Adrenal gland (tissue), 12 donors: Measurements from ENCODE around the gene HTR2B. TPM values are rescaled to one million over a fixed set of nuclear protein-coding genes. Genes with fewer than 3 reads are reported as not detected.
"Not testable (repeated sequence)": the region's sequence is repeated elsewhere in the genome, so short reads cannot be mapped to it uniquely, and the experiment has no call there.

Experiments
- DNase-seq, 7 donors: peaks; one replicate each; pipeline ENCODE4 v3.0.0-alpha.2; 2019 to 2020
- H3K27ac ChIP-seq, 5 donors: fragments of 200-600 bp; sonication (generic) in 4 of 5; 1 replicate in 3 of 5; 2 replicates in 2 of 5; pipeline versions ENCODE4 v1.5.1 to v1.8.0; 2016 to 2020; ENCODE audit warnings: mild to moderate bottlenecking in 1 of 5
- H3K27me3 ChIP-seq: fragments of 200-600 bp; 2 replicates; pipeline ENCODE4 v1.8.0; 2021
- H3K36me3 ChIP-seq, 2 donors: fragments of 200-600 bp; replicated peaks in 1 of 2; 1 replicate in 1 of 2; 2 replicates in 1 of 2; pipeline versions ENCODE4 v1.5.1 to v1.8.0; 2018 to 2022
- H3K4me1 ChIP-seq, 2 donors: fragments of 200-600 bp; replicated peaks in 1 of 2; 1 replicate in 1 of 2; 2 replicates in 1 of 2; pipeline versions ENCODE4 v1.5.1 to v1.8.0; 2018 to 2021
- H3K4me3 ChIP-seq, 4 donors: fragments of 200-600 bp; sonication (generic) in 3 of 4; one replicate each; pipeline ENCODE4 v1.5.1; 2016 to 2018
- H3K9me3 ChIP-seq, 3 donors: fragments of 200-600 bp; sonication (generic) in 1 of 3; replicated peaks in 1 of 3; 1 replicate in 2 of 3; 2 replicates in 1 of 3; pipeline versions ENCODE4 v1.5.1 to v1.8.0; 2016 to 2021
- POLR2A ChIP-seq, 2 donors: fragments of 450-650 bp; IDR thresholded peaks; one replicate each; pipeline ENCODE4 v1.6.1; 2017; ENCODE audit warnings: antibody characterized with exemption in 2 of 2, mild to moderate bottlenecking in 2 of 2, moderate library complexity in 1 of 2
- WGBS, 4 donors: extraction: QIAGEN DNeasy Blood & Tissue Kit in 2 of 4; methylation state at CpG; one replicate each; pipeline versions ENCODE4 v1.1.5 to v1.1.7; 2013 to 2017; 5-methylcytosine and 5-hydroxymethylcytosine counted together
- intact Hi-C, 2 donors: fragments of 100-400 bp; cut with DNase I; formaldehyde crosslinking; loops; one replicate each; pipeline versions ENCODE4 v1.14.1 to v1.15.0; 2022 to 2023
- polyA plus RNA-seq, 3 donors: library from polyadenylated mRNA; stranded (reverse); fragments of 200-250 nt in 2 of 3; fragments of 350-450 nt in 1 of 3; fragmentation: Illumina TruSeq in 1 of 3; extraction: RNeasy Lipid Tissue Mini Kit (QIAGEN cat#74804) in 1 of 3; gene quantifications; one replicate each; pipeline ENCODE4 v1.2.3, GENCODE V29; 2013 to 2014
- total RNA-seq, 9 donors: library from RNA; depleted of rRNA in 4 of 9; stranded (reverse); fragments of >200 nt in 4 of 9; fragments of 120-200 nt in 1 of 9; fragmentation: NEBNext Ultra II Directional in 1 of 9; extraction: Animal tissue kit (Norgen Biotek cat#: 25700) in 1 of 9; gene quantifications; one replicate each; pipeline versions ENCODE4 v1.1.0 to v1.2.4, GENCODE V29; 2013 to 2023
- TF ChIP-seq, protein P1 (sequence below), 6 experiments: fragments of 450-650 bp in 4 of 6; fragments of 200-600 bp in 2 of 6; sonication (generic) in 1 of 6; IDR thresholded peaks; 1 replicate in 5 of 6; 2 replicates in 1 of 6; pipeline versions ENCODE4 v1.5.1 to v1.8.0; 2016 to 2021; ENCODE audit warnings: antibody characterized with exemption in 6 of 6, mild to moderate bottlenecking in 2 of 6, moderate library complexity in 1 of 6
- donor health status: healthy with polysubstance abuse.
- donor health status: Bipolar disorder and iron deficiency.
- donor health status: DM: yes; HTN: yes; CAD: no.
- donor health status: DM: no; HTN: no; CAD: no.
- donor health status: DM: no; HTN: no; CAD: no.
- donor health status: DM: yes; HTN: yes; CAD: no.

The HTR2B gene
- total and polyA plus RNA-seq, 12 donors: 1.2 to 90.0 (median 32.9) TPM

DNA sequence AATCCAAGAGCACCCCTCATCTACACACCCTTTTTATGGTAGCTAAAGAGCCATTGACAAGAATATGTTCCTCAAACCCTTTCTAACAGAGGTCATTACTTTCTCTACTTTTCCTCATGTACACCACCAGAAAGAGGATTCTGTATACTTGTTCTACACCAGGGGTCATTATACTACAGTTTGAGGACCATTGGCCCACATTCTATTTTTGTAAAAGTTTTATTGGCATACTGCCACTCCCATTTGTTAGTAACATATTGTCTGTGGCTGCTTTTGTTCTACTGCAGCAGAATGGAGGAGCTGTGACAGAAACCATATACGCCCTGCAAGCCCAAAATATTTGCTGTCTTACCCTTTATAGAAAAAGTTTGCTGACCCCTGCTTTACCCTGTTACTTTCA lies 14.3 kb downstream of the HTR2B start:
- 50 to 67% (median 58%) methylated on average over 1 of the region's 1 CpG for WGBS, 4 donors
- DNase-seq: no peak
- Histone ChIP-seq H3K36me3 (peaks cover 0 to 10% of the 10 kb centered on the region in 2 donors), H3K27me3 (no peaks in the 10 kb centered on the region), H3K4me3 (no peak overlapping the region), H3K4me1 (peaks cover 5 to 39% of the 10 kb centered on the region in 2 donors), H3K27ac (peak overlapping the region in 2 of 5 donors; percentile 8 to 28), H3K9me3 (no peaks in the 10 kb centered on the region)
- intact Hi-C loops: no loop called here
- TF ChIP-seq, protein P1, sequence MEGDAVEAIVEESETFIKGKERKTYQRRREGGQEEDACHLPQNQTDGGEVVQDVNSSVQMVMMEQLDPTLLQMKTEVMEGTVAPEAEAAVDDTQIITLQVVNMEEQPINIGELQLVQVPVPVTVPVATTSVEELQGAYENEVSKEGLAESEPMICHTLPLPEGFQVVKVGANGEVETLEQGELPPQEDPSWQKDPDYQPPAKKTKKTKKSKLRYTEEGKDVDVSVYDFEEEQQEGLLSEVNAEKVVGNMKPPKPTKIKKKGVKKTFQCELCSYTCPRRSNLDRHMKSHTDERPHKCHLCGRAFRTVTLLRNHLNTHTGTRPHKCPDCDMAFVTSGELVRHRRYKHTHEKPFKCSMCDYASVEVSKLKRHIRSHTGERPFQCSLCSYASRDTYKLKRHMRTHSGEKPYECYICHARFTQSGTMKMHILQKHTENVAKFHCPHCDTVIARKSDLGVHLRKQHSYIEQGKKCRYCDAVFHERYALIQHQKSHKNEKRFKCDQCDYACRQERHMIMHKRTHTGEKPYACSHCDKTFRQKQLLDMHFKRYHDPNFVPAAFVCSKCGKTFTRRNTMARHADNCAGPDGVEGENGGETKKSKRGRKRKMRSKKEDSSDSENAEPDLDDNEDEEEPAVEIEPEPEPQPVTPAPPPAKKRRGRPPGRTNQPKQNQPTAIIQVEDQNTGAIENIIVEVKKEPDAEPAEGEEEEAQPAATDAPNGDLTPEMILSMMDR (IDR thresholded peaks at IDR 0.05): peak in 5 of 6 experiments; percentile 27 to 48 (median 40)
- no peak for TF ChIP-seq POLR2A (IDR thresholded peaks at IDR 0.05)

DNA sequence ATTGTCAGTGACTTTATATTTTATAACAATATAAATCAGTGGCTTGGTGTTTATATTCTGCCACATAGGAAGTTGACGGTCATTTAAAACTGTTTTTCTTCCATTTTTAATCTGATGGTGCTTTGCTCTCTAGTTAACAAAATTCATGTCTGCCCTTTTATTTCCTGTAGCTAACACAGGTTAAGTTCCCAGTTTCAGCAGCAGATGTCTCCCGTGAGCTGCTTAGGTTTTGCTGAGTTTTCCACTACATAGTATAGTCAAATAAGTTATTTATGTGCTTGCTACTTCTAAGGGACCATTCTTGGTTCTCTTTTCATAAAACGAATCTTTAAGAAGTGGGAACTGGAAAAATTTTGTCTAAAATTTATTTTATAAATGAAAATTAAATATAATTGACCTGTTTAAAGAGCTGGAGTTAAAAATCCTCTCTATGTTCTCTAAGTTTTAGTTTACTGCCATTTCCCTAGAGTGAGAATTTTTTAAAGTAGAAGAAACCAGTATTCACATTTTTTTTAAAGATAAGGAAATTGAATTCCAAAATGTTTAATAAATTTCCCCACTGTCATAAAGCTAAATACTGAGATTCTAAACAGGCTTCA lies 20.6 kb downstream of the HTR2B start:
- H3K27ac ChIP-seq: peak overlapping the region; percentile 19 to 79 (median 69)
- TF ChIP-seq POLR2A (IDR thresholded peaks at IDR 0.05): peak in 1 of 2 donors; percentile 9
- TF ChIP-seq, protein P1 (IDR thresholded peaks at IDR 0.05): peak; percentile 78 to 96 (median 93)
- H3K4me3 ChIP-seq: no peak overlapping the region
- H3K9me3 ChIP-seq: peaks cover 0 to 9% (median 0%) of the 10 kb centered on the region in 3 donors
- H3K36me3 ChIP-seq: peaks cover 0 to 8% of the 10 kb centered on the region in 2 donors
- WGBS, 4 donors: 1 to 5% (median 4%) methylated on average over 3 of the region's 3 CpGs
- H3K4me1 ChIP-seq: peaks cover 9 to 30% of the 10 kb centered on the region in 2 donors
- H3K27me3 ChIP-seq: no peaks in the 10 kb centered on the region
- DNase-seq: peak; percentile 56 to 94 (median 81)
- intact Hi-C loops: loop anchor here in 1 of 2 donors (10.0 kb wide), 2 partner anchors 91 to 311 kb away; partner anchors contain the start of gene ARMC9

DNA sequence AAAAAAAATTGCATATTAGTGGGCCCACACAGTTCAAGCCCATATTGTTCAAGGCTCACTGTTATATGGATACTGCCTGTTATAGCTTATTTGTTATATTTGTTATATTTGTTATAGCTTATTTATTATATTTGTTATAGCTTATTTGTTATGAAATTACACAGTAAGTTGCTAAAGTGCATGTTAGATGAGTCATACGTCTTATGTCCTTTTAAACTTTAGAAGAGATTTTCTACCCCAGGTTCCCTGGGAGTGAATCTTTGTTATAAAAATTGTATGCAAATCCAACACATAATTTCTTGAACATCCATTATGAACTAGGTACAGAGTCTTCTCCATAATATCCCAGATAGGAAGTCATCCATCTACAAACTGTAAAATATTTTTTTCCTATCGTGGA lies 22.1 kb downstream of the HTR2B start:
- intact Hi-C loops: loop anchor here in 1 of 2 donors (10.0 kb wide), 2 partner anchors 92 to 312 kb away; partner anchors contain the start of gene ARMC9
- WGBS, 4 donors: 59 to 74% (median 65%) methylated on average over 2 of the region's 2 CpGs
- H3K27ac ChIP-seq: peak overlapping the region in 4 of 5 donors; percentile 19 to 79 (median 64)

DNA sequence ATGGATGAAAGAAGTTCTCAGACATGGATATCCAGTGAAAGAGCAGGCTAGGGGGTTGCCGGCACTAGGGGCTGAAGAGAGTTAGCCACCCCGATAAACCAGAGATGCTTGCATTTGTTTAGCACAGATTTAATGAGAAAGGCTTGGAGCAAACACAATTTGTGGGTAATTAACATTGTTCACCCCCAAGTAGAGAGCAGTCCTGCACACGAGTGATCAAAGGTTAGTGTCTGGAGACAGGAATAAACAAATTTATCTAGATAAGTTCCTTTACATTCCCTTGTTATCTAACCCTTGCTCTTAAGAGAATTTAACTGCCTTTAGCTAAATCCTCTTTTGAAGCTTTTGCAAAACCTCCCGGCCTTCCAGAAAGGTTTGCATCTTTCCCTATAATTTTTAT lies 23.9 kb downstream of the HTR2B start:
- 94 to 97% (median 96%) methylated on average over 4 of the region's 4 CpGs for WGBS, 4 donors
- Histone ChIP-seq H3K36me3 (peaks cover 0 to 6% of the 10 kb centered on the region in 2 donors), H3K27me3 (no peaks in the 10 kb centered on the region), H3K27ac (no peak overlapping the region), H3K9me3 (peaks cover 0 to 9% (median 0%) of the 10 kb centered on the region in 3 donors), H3K4me1 (peaks cover 9 to 21% of the 10 kb centered on the region in 2 donors), H3K4me3 (no peak overlapping the region)
- no peak for DNase-seq
- no peak for TF ChIP-seq POLR2A (IDR thresholded peaks at IDR 0.05)
- TF ChIP-seq, protein P1 (IDR thresholded peaks at IDR 0.05): no peak
- intact Hi-C loops: loop anchor here in 1 of 2 donors (10.0 kb wide), 2 partner anchors 94 to 314 kb away; partner anchors contain the start of gene ARMC9

More for the DNA sequence above, 22.1 kb downstream of the HTR2B start:
- H3K27me3 ChIP-seq: no peaks in the 10 kb centered on the region
- H3K4me1 ChIP-seq: peaks cover 9 to 25% of the 10 kb centered on the region in 2 donors
- H3K36me3 ChIP-seq: no peaks in the 10 kb centered on the region
- DNase-seq: no peak
- peaks cover 0 to 9% (median 0%) of the 10 kb centered on the region in 3 donors for H3K9me3 ChIP-seq
- H3K4me3 ChIP-seq: no peak overlapping the region
- TF ChIP-seq POLR2A (IDR thresholded peaks at IDR 0.05): no peak
- TF ChIP-seq, protein P1 (IDR thresholded peaks at IDR 0.05): no peak

GRCh38 chr2:231100321-231100720 lies 24.5 kb downstream of the HTR2B start:
- WGBS, 4 donors: 96 to 100% (median 98%) methylated on average over 2 of the region's 2 CpGs
- H3K27ac ChIP-seq, H3K4me3 ChIP-seq, H3K27me3 ChIP-seq, H3K36me3 ChIP-seq, H3K9me3 ChIP-seq, DNase-seq: not testable (repeated sequence)
- intact Hi-C loops: loop anchor here in 1 of 2 donors (10.0 kb wide), 2 partner anchors 94 to 314 kb away; partner anchors contain the start of gene ARMC9
- H3K4me1 ChIP-seq: peaks cover 9 to 21% of the 10 kb centered on the region in 2 donors
